IMR-90 (cell line): ENCODE measurements around the gene IGF1R. TPM values are rescaled to one million over a fixed set of nuclear protein-coding genes. Genes with fewer than 3 reads are reported as not detected.

Source experiments
- ATAC-seq: fragments of 200-7000 bp; cut with Tn5 transposase; 2 replicates; pipeline ENCODE4 v1.9.1; 2020; ENCODE audit warnings: low read depth, mild to moderate bottlenecking, moderate library complexity
- BruUV-seq: library from RNA; stranded (reverse); fragments of 400-500 nt; replicated peaks from 2 replicates; lab custom pipeline; 2021; lab: Mats Ljungman, UMichigan
- CTCF ChIA-PET: fragments of 300-600 bp; formaldehyde crosslinking; extraction: SDS; loops from one replicate; lab custom pipeline; 2021; ENCODE audit warnings: antibody characterized with exemption; lab: Yijun Ruan, JAX
- POLR2A ChIA-PET: fragments of 300-600 bp; sonication (Branson Sonifier 250); formaldehyde crosslinking; loops from one replicate; lab custom pipeline; 2022; ENCODE audit warnings: antibody characterized with exemption; ENCODE audit not compliant: unreplicated experiment; lab: Charles Lee
- DNase-seq: peaks from one replicate; pipeline ENCODE4 v3.0.0; 2013
- H2AFZ ChIP-seq: replicated peaks from 2 replicates; pipeline ENCODE3; 2013; ENCODE audit warnings: low read length, mild to moderate bottlenecking; ENCODE audit not compliant: poor library complexity
- H2AK5ac ChIP-seq: 2 replicates; pipeline ENCODE4 v1.6.1; 2013; ENCODE audit warnings: low read depth, low read length, inconsistent platforms
- H2AK9ac ChIP-seq: replicated peaks from 2 replicates; pipeline ENCODE3; 2013; ENCODE audit warnings: mild to moderate bottlenecking, low read depth, low read length, moderate library complexity; ENCODE audit not compliant: poor library complexity
- H2BK120ac ChIP-seq: 2 replicates; pipeline ENCODE4 v1.6.1; 2013; ENCODE audit warnings: low read depth, low read length, inconsistent platforms
- H2BK15ac ChIP-seq: 3 replicates; pipeline ENCODE4 v1.6.1; 2013; ENCODE audit warnings: low read depth, low read length, inconsistent platforms
- H2BK20ac ChIP-seq: 2 replicates; pipeline ENCODE4 v1.6.1; 2013; ENCODE audit warnings: low read depth, mild to moderate bottlenecking, inconsistent platforms, low read length, moderate library complexity
- H2BK5ac ChIP-seq: 2 replicates; pipeline ENCODE4 v1.6.1; 2013; ENCODE audit warnings: mild to moderate bottlenecking, low read depth, low read length, inconsistent platforms; ENCODE audit not compliant: poor library complexity, severe bottlenecking
- H3K14ac ChIP-seq: replicated peaks from 2 replicates; pipeline ENCODE4 v1.6.1; 2013; ENCODE audit warnings: low read depth, low read length, inconsistent platforms
- H3K18ac ChIP-seq: 2 replicates; pipeline ENCODE4 v1.6.1; 2013; ENCODE audit warnings: low read depth, low read length, control low read depth
- H3K23ac ChIP-seq: 2 replicates; pipeline ENCODE4 v1.6.1; 2013; ENCODE audit warnings: low read depth, low read length, inconsistent platforms
- H3K27ac ChIP-seq: 2 replicates; pipeline ENCODE4 v1.5.1; 2013; ENCODE audit warnings: mild to moderate bottlenecking, control low read depth, low read length; ENCODE audit not compliant: insufficient read depth
- H3K27me3 ChIP-seq: 2 replicates; pipeline ENCODE4 v1.6.1; 2013; ENCODE audit warnings: low read length; ENCODE audit not compliant: control insufficient read depth, insufficient read depth
- H3K36me3 ChIP-seq: 2 replicates; pipeline ENCODE4 v1.6.1; 2013; ENCODE audit warnings: low read length, mixed read lengths; ENCODE audit not compliant: control insufficient read depth, insufficient read depth
- H3K4ac ChIP-seq: 2 replicates; pipeline ENCODE4 v1.6.1; 2013; ENCODE audit warnings: low read depth, low read length, inconsistent platforms
- H3K4me1 ChIP-seq: 2 replicates; pipeline ENCODE4 v1.6.1; 2013; ENCODE audit warnings: low read length, mixed read lengths; ENCODE audit not compliant: control insufficient read depth, insufficient read depth
- H3K4me2 ChIP-seq: 2 replicates; pipeline ENCODE4 v1.6.1; 2013; ENCODE audit warnings: low read depth, mild to moderate bottlenecking, control low read depth, low read length, moderate library complexity
- H3K4me3 ChIP-seq: 2 replicates; pipeline ENCODE4 v1.5.1; 2013; ENCODE audit warnings: low read depth, mild to moderate bottlenecking, control low read depth, low read length, moderate library complexity; ENCODE audit not compliant: insufficient read depth
- H3K56ac ChIP-seq: 2 replicates; pipeline ENCODE4 v1.6.1; 2013; ENCODE audit warnings: low read length, inconsistent platforms; ENCODE audit not compliant: insufficient read depth; ENCODE audit errors: extremely low read depth
- H3K79me1 ChIP-seq, 2 experiments: 2 replicates each; pipeline ENCODE4 v1.6.1; 2013; ENCODE audit warnings: low read length in 2 of 2, inconsistent platforms in 1 of 2, low read depth in 1 of 2
- H3K9ac ChIP-seq: 2 replicates; pipeline ENCODE4 v1.6.1; 2013; ENCODE audit warnings: low read depth, low read length, control low read depth
- H3K9me1 ChIP-seq: 2 replicates; pipeline ENCODE4 v1.6.1; 2013; ENCODE audit warnings: low read length, inconsistent platforms; ENCODE audit not compliant: insufficient read depth
- H3K9me3 ChIP-seq: 2 replicates; pipeline ENCODE4 v1.6.1; 2013; ENCODE audit warnings: low read length; ENCODE audit not compliant: control insufficient read depth, insufficient read depth
- H4K20me1 ChIP-seq: 2 replicates; pipeline ENCODE4 v1.6.1; 2013; ENCODE audit warnings: low read length, inconsistent platforms; ENCODE audit not compliant: insufficient read depth
- H4K5ac ChIP-seq: 2 replicates; pipeline ENCODE4 v1.6.1; 2013; ENCODE audit warnings: mild to moderate bottlenecking, low read depth, low read length, control low read depth
- H4K8ac ChIP-seq, 2 experiments: 2 replicates each; pipeline ENCODE4 v1.6.1; 2013; ENCODE audit warnings: low read depth in 2 of 2, low read length in 2 of 2, control low read depth in 1 of 2, inconsistent platforms in 1 of 2
- H4K91ac ChIP-seq: 2 replicates; pipeline ENCODE4 v1.6.1; 2013; ENCODE audit warnings: low read depth, low read length, inconsistent platforms; ENCODE audit not compliant: insufficient read depth
- BHLHE40 ChIP-seq: fragments of 150-350 bp; IDR thresholded peaks from 2 replicates; pipeline ENCODE4 v1.6.1; 2016; ENCODE audit warnings: mild to moderate bottlenecking, low read depth, low read length
- CEBPB ChIP-seq: IDR thresholded peaks from 2 replicates; pipeline ENCODE4 v1.6.1; 2012; ENCODE audit warnings: low read depth, low read length, improper control_type of control experiment
- CHD1 ChIP-seq: IDR thresholded peaks from 2 replicates; pipeline ENCODE4 v1.6.1; 2012; ENCODE audit warnings: low read depth, low read length, improper control_type of control experiment
- FOS ChIP-seq: fragments of 150-350 bp; IDR thresholded peaks from 2 replicates; pipeline ENCODE4 v1.6.1; 2016; ENCODE audit warnings: low read depth, low read length
- MAFK ChIP-seq: IDR thresholded peaks from 2 replicates; pipeline ENCODE4 v1.6.1; 2012; ENCODE audit warnings: low read depth, low read length, improper control_type of control experiment
- MAZ ChIP-seq: IDR thresholded peaks from 2 replicates; pipeline ENCODE4 v1.6.1; 2012; ENCODE audit warnings: low read depth, mild to moderate bottlenecking, low read length, improper control_type of control experiment, moderate library complexity, borderline replicate concordance
- MXI1 ChIP-seq: IDR thresholded peaks from 2 replicates; pipeline ENCODE4 v1.6.1; 2012; ENCODE audit warnings: low read depth, mild to moderate bottlenecking, low read length, moderate library complexity, borderline replicate concordance
- NFE2L2 ChIP-seq: fragments of 150-350 bp; IDR thresholded peaks from 2 replicates; pipeline ENCODE4 v1.6.1; 2016; ENCODE audit warnings: low read depth, mild to moderate bottlenecking, low read length
- POLR2A ChIP-seq: IDR thresholded peaks from 2 replicates; pipeline ENCODE4 v1.6.1; 2012; ENCODE audit warnings: mild to moderate bottlenecking, low read depth, low read length
- RAD21 ChIP-seq: IDR thresholded peaks from 2 replicates; pipeline ENCODE4 v1.6.1; 2012; ENCODE audit warnings: low read length, improper control_type of control experiment
- RCOR1 ChIP-seq: IDR thresholded peaks from 2 replicates; pipeline ENCODE4 v1.6.1; 2012; ENCODE audit warnings: mild to moderate bottlenecking, low read length, improper control_type of control experiment; ENCODE audit not compliant: insufficient replicate concordance
- RFX5 ChIP-seq: IDR thresholded peaks from 2 replicates; pipeline ENCODE4 v1.8.0; 2012; ENCODE audit warnings: low read depth, mild to moderate bottlenecking, low read length, moderate library complexity
- SMC3 ChIP-seq: fragments of 150-350 bp; IDR thresholded peaks from 2 replicates; pipeline ENCODE4 v1.6.1; 2016; ENCODE audit warnings: low read depth, mild to moderate bottlenecking, antibody characterized with exemption, low read length, moderate library complexity
- WGBS, 2 experiments: methylation state at CpG; one replicate each; pipeline versions ENCODE4 v1.1.5 to v1.1.7; 2013; ENCODE audit warnings: missing lambda C conversion rate in 2 of 2; ENCODE audit not compliant: insufficient read length in 1 of 2; ENCODE audit errors: extremely low coverage in 2 of 2; 5-methylcytosine and 5-hydroxymethylcytosine counted together
- dilution Hi-C: fragments of 300-500 bp; cut with HindIII; formaldehyde crosslinking; loops from one replicate; pipeline ENCODE4 v1.14.3; 2018; ENCODE audit warnings: low sequenced_read_pairs; ENCODE audit not compliant: unreplicated experiment
- in situ Hi-C: fragments of 300-500 bp; cut with MboI; formaldehyde crosslinking; loops from 3 replicates; pipeline ENCODE4 v1.14.3; 2019; ENCODE audit warnings: low sequenced_read_pairs, inconsistent platforms, mixed read lengths
- intact Hi-C: fragments of 100-400 bp; cut with micrococcal nuclease; formaldehyde crosslinking; loops from 2 replicates; pipeline ENCODE4 v1.10.0; 2022
- polyA plus RNA-seq, 3 experiments: library from polyadenylated mRNA; depleted of rRNA; stranded (reverse); fragments of >200 nt; gene quantifications; 2 replicates each; pipeline ENCODE4 v1.2.3, GENCODE V29; 2012; ENCODE audit warnings: low replicate concordance in 1 of 3
- total RNA-seq: library from RNA; depleted of rRNA; stranded (reverse); fragments of >200 nt; gene quantifications from 2 replicates; pipeline ENCODE4 v1.2.3, GENCODE V29; 2012
- TF ChIP-seq, protein P1 (sequence below): fragments of 150-350 bp; IDR thresholded peaks from 2 replicates; pipeline ENCODE4 v1.6.1; 2016; ENCODE audit warnings: low read depth, mild to moderate bottlenecking, low read length, moderate library complexity, borderline replicate concordance
- TF ChIP-seq, protein P2 (sequence below): conservative IDR thresholded peaks from 2 replicates; pipeline ENCODE4 v1.5.1; 2012; ENCODE audit warnings: mild to moderate bottlenecking, low read depth, low read length, improper control_type of control experiment
- TF ChIP-seq, protein P3 (sequence below): fragments of 150-350 bp; IDR thresholded peaks from 2 replicates; pipeline ENCODE4 v1.6.1; 2017; ENCODE audit warnings: mild to moderate bottlenecking, antibody characterized with exemption, low read length, low read depth

Gene IGF1R
- total and polyA plus RNA-seq, 2 of the 4 experiments (the other 2 are of a cell fraction) = 24.0 to 24.9 TPM

DNA sequence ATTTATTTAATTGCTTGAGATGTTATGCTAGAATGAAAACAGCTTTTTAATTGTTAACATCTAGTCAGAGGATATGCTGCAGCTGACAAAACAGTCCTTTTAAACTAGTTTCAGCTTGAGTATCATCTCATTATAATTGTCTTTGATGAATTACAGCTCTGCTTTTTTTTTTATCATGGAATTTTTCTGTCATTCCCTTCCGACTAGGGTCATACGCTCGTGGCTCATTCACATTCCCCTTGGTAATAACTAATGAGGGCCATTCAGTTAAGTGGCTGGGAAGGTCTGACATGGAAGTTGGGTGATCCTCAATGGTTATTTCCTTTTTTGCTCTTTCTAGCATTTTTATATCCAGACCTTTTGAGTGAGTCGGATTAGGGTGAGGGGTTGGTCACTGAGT lies 282.2 kb downstream of the IGF1R start:
- no peak for ATAC-seq
- H3K9me1 ChIP-seq = peaks cover 28% of the 10 kb centered on the region
- no peak for DNase-seq
- POLR2A ChIA-PET = no interaction called here
- H3K79me1 ChIP-seq = peaks cover 8 to 48% of the 10 kb centered on the region in 2 experiments
- no peak overlapping the region for H3K9ac ChIP-seq
- dilution Hi-C loops = loop anchor here (25.0 kb wide), 1 partner anchor 132 kb away; no protein-coding TSS in a partner anchor
- no peak overlapping the region for H3K4me3 ChIP-seq
- H4K20me1 ChIP-seq = no peaks in the 10 kb centered on the region
- H4K8ac ChIP-seq = no peak overlapping the region
- no peaks in the 10 kb centered on the region for H3K27me3 ChIP-seq
- no peak overlapping the region for H3K4ac ChIP-seq
- no peak overlapping the region for H2AK9ac ChIP-seq
- no peak overlapping the region for H3K4me2 ChIP-seq
- H2BK15ac ChIP-seq = no peak overlapping the region
- no peak overlapping the region for H3K18ac ChIP-seq
- no peak overlapping the region for H2AFZ ChIP-seq
- no peak overlapping the region for H2BK20ac ChIP-seq
- H3K56ac ChIP-seq = no peak overlapping the region
- H4K91ac ChIP-seq = no peak overlapping the region
- no TSS peak for BruUV-seq
- CTCF ChIA-PET = interaction anchor here (0.6 kb wide), 1 partner anchor 106 kb away, joined by 3 read pairs; no protein-coding TSS in a partner anchor
- no peak overlapping the region for H3K23ac ChIP-seq
- H3K9me3 ChIP-seq = no peaks in the 10 kb centered on the region
- H2BK5ac ChIP-seq = no peak overlapping the region
- no peak overlapping the region for H3K27ac ChIP-seq
- no peak overlapping the region for H2BK120ac ChIP-seq
- WGBS, 2 experiments = no CpG with 5 or more reads among the region's 4 CpGs
- TF ChIP-seq CHD1 (no peak), MAZ (no peak), SMC3 (no peak), CEBPB (no peak), FOS (no peak), NFE2L2 (no peak), RAD21 (no peak), MXI1 (no peak), POLR2A (no peak), MAFK (no peak), RCOR1 (no peak), RFX5 (no peak), BHLHE40 (no peak)
- TF ChIP-seq, protein P1, sequence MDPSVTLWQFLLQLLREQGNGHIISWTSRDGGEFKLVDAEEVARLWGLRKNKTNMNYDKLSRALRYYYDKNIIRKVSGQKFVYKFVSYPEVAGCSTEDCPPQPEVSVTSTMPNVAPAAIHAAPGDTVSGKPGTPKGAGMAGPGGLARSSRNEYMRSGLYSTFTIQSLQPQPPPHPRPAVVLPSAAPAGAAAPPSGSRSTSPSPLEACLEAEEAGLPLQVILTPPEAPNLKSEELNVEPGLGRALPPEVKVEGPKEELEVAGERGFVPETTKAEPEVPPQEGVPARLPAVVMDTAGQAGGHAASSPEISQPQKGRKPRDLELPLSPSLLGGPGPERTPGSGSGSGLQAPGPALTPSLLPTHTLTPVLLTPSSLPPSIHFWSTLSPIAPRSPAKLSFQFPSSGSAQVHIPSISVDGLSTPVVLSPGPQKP = no peak
- TF ChIP-seq, protein P2, sequence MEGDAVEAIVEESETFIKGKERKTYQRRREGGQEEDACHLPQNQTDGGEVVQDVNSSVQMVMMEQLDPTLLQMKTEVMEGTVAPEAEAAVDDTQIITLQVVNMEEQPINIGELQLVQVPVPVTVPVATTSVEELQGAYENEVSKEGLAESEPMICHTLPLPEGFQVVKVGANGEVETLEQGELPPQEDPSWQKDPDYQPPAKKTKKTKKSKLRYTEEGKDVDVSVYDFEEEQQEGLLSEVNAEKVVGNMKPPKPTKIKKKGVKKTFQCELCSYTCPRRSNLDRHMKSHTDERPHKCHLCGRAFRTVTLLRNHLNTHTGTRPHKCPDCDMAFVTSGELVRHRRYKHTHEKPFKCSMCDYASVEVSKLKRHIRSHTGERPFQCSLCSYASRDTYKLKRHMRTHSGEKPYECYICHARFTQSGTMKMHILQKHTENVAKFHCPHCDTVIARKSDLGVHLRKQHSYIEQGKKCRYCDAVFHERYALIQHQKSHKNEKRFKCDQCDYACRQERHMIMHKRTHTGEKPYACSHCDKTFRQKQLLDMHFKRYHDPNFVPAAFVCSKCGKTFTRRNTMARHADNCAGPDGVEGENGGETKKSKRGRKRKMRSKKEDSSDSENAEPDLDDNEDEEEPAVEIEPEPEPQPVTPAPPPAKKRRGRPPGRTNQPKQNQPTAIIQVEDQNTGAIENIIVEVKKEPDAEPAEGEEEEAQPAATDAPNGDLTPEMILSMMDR = no peak
- TF ChIP-seq, protein P3, sequence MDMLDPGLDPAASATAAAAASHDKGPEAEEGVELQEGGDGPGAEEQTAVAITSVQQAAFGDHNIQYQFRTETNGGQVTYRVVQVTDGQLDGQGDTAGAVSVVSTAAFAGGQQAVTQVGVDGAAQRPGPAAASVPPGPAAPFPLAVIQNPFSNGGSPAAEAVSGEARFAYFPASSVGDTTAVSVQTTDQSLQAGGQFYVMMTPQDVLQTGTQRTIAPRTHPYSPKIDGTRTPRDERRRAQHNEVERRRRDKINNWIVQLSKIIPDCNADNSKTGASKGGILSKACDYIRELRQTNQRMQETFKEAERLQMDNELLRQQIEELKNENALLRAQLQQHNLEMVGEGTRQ = no peak
- H3K4me1 ChIP-seq = peaks cover 7% of the 10 kb centered on the region
- in situ Hi-C loops = no loop called here
- no peak overlapping the region for H2AK5ac ChIP-seq
- no peak overlapping the region for H3K14ac ChIP-seq
- H4K5ac ChIP-seq = no peak overlapping the region
- intact Hi-C loops = loop anchor here (10.0 kb wide), 1 partner anchor 284 kb away; no protein-coding TSS in a partner anchor
- H3K36me3 ChIP-seq = peaks cover 54% of the 10 kb centered on the region
